Measurements from ENCODE around the gene GPR137C. TPM values are rescaled to one million over a fixed set of nuclear protein-coding genes. Genes with fewer than 3 reads are reported as not detected.

Gene GPR137C
- total RNA-seq, 1 experiment from 2014 or later, result 1.1 TPM

- peak; percentile 4 for DNase-seq (ENCODE audit: low read depth)
Measured at GRCh38 chr14:52678591-52678990, 126.0 kb downstream of the GPR137C start.

- no peak for DNase-seq (ENCODE audit: low read depth)
Measured at GRCh38 chr14:52683985-52684520, 131.4 kb downstream of the GPR137C start.

DNA sequence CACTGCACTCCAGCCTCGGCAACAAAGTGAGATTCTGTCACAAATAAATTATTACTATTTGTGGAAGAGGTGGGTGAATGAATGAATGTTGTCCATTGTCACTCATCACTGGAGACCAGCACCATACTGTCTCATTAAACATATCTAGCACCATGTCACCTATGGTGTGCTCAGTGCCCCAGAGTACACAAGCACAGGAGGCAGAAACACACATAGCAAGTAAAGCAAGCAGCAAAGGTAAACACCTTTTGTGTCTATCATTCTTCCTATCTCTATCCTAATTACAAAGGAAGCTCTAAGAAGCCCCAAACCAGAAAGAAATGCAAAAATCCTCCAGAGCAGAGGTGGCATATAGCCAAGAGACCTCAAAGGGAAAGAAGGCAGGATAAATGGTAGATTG is 133.5 kb downstream of the GPR137C start:
- DNase-seq (ENCODE audit: low read depth), result no peak

Other genes starting within 250 kb of the GPR137C start
- gene PTGER2, start 238.5 kb upstream of the GPR137C start, total RNA-seq (2014; rRNA removed; shearing (Covaris generic)), result 0.78 and 1.6 TPM in 2 replicates
- gene TXNDC16, start 331 bp upstream of the GPR137C start, total RNA-seq (2014; rRNA removed; shearing (Covaris generic)), result 2.4 and 2.8 TPM in 2 replicates
- gene ERO1A, start 142.7 kb downstream of the GPR137C start, total RNA-seq (2014; rRNA removed; shearing (Covaris generic)), result 85.4 and 86.5 TPM in 2 replicates
- 162 and 186 TPM in 2 replicates for gene PSMC6, start 154.4 kb downstream of the GPR137C start, total RNA-seq (2014; rRNA removed; shearing (Covaris generic))
- 13.4 and 15.9 TPM in 2 replicates for gene STYX, start 177.3 kb downstream of the GPR137C start, total RNA-seq (2014; rRNA removed; shearing (Covaris generic))
- gene GNPNAT1, start 238.8 kb downstream of the GPR137C start, total RNA-seq (2014; rRNA removed; shearing (Covaris generic)), result 16.5 and 19.6 TPM in 2 replicates

Data from RPMI7951 (cell line).